Gastroesophageal sphincter (tissue), 3 donors: ENCODE results near the gene NAB2.

Experiments used
- EP300 ChIP-seq: sonication (generic); formaldehyde crosslinking; IDR thresholded peaks from one replicate; pipeline ENCODE4 v1.6.1; 2017; ENCODE audit warnings: antibody characterized with exemption, mild to moderate bottlenecking
- POLR2A ChIP-seq, 2 donors: fragments of 450-650 bp; IDR thresholded peaks; one replicate each; pipeline ENCODE4 v1.6.1; 2017; ENCODE audit warnings: antibody characterized with exemption in 2 of 2, mild to moderate bottlenecking in 2 of 2, moderate library complexity in 1 of 2
- POLR2AphosphoS5 ChIP-seq: sonication (generic); formaldehyde crosslinking; IDR thresholded peaks from one replicate; pipeline ENCODE4 v1.6.1; 2017; ENCODE audit warnings: antibody characterized with exemption
- TF ChIP-seq, protein P1 (sequence below), 4 experiments: fragments of 200-600 bp in 2 of 4; fragments of 450-650 bp in 2 of 4; sonication (generic) in 1 of 4; IDR thresholded peaks; one replicate each; pipeline ENCODE4 v1.5.1; 2017 to 2019; ENCODE audit warnings: antibody characterized with exemption in 4 of 4, mild to moderate bottlenecking in 2 of 4, moderate library complexity in 2 of 4

- TF ChIP-seq, protein P1, sequence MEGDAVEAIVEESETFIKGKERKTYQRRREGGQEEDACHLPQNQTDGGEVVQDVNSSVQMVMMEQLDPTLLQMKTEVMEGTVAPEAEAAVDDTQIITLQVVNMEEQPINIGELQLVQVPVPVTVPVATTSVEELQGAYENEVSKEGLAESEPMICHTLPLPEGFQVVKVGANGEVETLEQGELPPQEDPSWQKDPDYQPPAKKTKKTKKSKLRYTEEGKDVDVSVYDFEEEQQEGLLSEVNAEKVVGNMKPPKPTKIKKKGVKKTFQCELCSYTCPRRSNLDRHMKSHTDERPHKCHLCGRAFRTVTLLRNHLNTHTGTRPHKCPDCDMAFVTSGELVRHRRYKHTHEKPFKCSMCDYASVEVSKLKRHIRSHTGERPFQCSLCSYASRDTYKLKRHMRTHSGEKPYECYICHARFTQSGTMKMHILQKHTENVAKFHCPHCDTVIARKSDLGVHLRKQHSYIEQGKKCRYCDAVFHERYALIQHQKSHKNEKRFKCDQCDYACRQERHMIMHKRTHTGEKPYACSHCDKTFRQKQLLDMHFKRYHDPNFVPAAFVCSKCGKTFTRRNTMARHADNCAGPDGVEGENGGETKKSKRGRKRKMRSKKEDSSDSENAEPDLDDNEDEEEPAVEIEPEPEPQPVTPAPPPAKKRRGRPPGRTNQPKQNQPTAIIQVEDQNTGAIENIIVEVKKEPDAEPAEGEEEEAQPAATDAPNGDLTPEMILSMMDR (IDR thresholded peaks at IDR 0.05): no peak
- TF ChIP-seq EP300: no peak
- no peak for TF ChIP-seq POLR2A (IDR thresholded peaks at IDR 0.05)
- TF ChIP-seq POLR2AphosphoS5: no peak
These were observed 39.8 kb upstream of the NAB2 start for GRCh38 chr12:57049119-57049446.
